ENCODE data around the gene FBXL7. TPM values are rescaled to one million over a fixed set of nuclear protein-coding genes. Genes with fewer than 3 reads are reported as not detected.

The FBXL7 gene
- total and polyA plus RNA-seq, 2 donors (not counting 1 experiment from before 2014, with no cell fraction given), result 6.4 to 12.9 TPM

GRCh38 chr5:15611008-15611407, 111.0 kb downstream of the FBXL7 start:
- no peak for TF ChIP-seq EZH2 (IDR thresholded peaks at IDR 0.05; ENCODE audit: low read length, missing control alignments)
- TF ChIP-seq CTCF (conservative IDR thresholded peaks at IDR 0.05 in 1 of 2, IDR thresholded peaks at IDR 0.05 in 1 of 2; ENCODE audit: low read depth in 1 of 2, low read length in 2 of 2), result no peak
- Histone ChIP-seq H3K4me2 (ENCODE audit: extremely low read depth, insufficient read depth, low read length) (no peak overlapping the region), H3K9ac (ENCODE audit: insufficient read depth, low read length) (no peak overlapping the region), H3K36me3 (ENCODE audit: control insufficient read depth, insufficient read depth, low read length) (no peaks in the 10 kb centered on the region), H3K27me3 (ENCODE audit: control insufficient read depth, insufficient read depth, low read length) (no peaks in the 10 kb centered on the region), H3K9me3 (ENCODE audit: control insufficient read depth, insufficient read depth, low read depth, low read length) (no peaks in the 10 kb centered on the region), H3K79me2 (ENCODE audit: control insufficient read depth, insufficient read depth, low read length) (no peaks in the 10 kb centered on the region), H3K4me3 (replicated peaks in 1 of 4; ENCODE audit: control extremely low read depth in 1 of 4, insufficient read depth in 1 of 4, low read depth in 3 of 4, low read length in 4 of 4) (no peak overlapping the region), H3K27ac (ENCODE audit: insufficient read depth, low read length) (no peak overlapping the region), H4K20me1 (ENCODE audit: control insufficient read depth, extremely low read depth, insufficient read depth, low read length) (no peaks in the 10 kb centered on the region), H3K4me1 (ENCODE audit: control insufficient read depth, extremely low read depth, insufficient read depth, low read length) (no peaks in the 10 kb centered on the region), H2AFZ (ENCODE audit: low read length) (no peak overlapping the region)
- DNase-seq (ENCODE audit: low read depth in 2 of 2), result no peak

- Histone ChIP-seq H3K4me1 (ENCODE audit: control insufficient read depth, extremely low read depth, insufficient read depth, low read length) (no peaks in the 10 kb centered on the region), H3K27me3 (ENCODE audit: control insufficient read depth, insufficient read depth, low read length) (no peaks in the 10 kb centered on the region), H3K4me3 (replicated peaks in 1 of 4; ENCODE audit: control extremely low read depth in 1 of 4, insufficient read depth in 1 of 4, low read depth in 3 of 4, low read length in 4 of 4) (no peak overlapping the region), H3K4me2 (ENCODE audit: extremely low read depth, insufficient read depth, low read length) (no peak overlapping the region), H3K9me3 (ENCODE audit: control insufficient read depth, insufficient read depth, low read depth, low read length) (no peaks in the 10 kb centered on the region), H2AFZ (ENCODE audit: low read length) (no peak overlapping the region), H4K20me1 (ENCODE audit: control insufficient read depth, extremely low read depth, insufficient read depth, low read length) (no peaks in the 10 kb centered on the region), H3K9ac (ENCODE audit: insufficient read depth, low read length) (no peak overlapping the region), H3K27ac (ENCODE audit: insufficient read depth, low read length) (no peak overlapping the region), H3K36me3 (ENCODE audit: control insufficient read depth, insufficient read depth, low read length) (no peaks in the 10 kb centered on the region), H3K79me2 (ENCODE audit: control insufficient read depth, insufficient read depth, low read length) (no peaks in the 10 kb centered on the region)
- DNase-seq (ENCODE audit: low read depth in 2 of 2), result no peak
- TF ChIP-seq CTCF (conservative IDR thresholded peaks at IDR 0.05 in 1 of 2, IDR thresholded peaks at IDR 0.05 in 1 of 2; ENCODE audit: low read depth in 1 of 2, low read length in 2 of 2) (no peak), EZH2 (IDR thresholded peaks at IDR 0.05; ENCODE audit: low read length, missing control alignments) (no peak)
These were observed 113.1 kb downstream of the FBXL7 start for GRCh38 chr5:15612915-15613635.

- Histone ChIP-seq H2AFZ (ENCODE audit: low read length) (no peak overlapping the region), H3K27ac (ENCODE audit: insufficient read depth, low read length) (no peak overlapping the region), H3K27me3 (ENCODE audit: control insufficient read depth, insufficient read depth, low read length) (no peaks in the 10 kb centered on the region), H3K79me2 (ENCODE audit: control insufficient read depth, insufficient read depth, low read length) (no peaks in the 10 kb centered on the region), H3K36me3 (ENCODE audit: control insufficient read depth, insufficient read depth, low read length) (no peaks in the 10 kb centered on the region), H3K4me2 (ENCODE audit: extremely low read depth, insufficient read depth, low read length) (no peak overlapping the region), H3K9ac (ENCODE audit: insufficient read depth, low read length) (no peak overlapping the region), H3K9me3 (ENCODE audit: control insufficient read depth, insufficient read depth, low read depth, low read length) (no peaks in the 10 kb centered on the region), H4K20me1 (ENCODE audit: control insufficient read depth, extremely low read depth, insufficient read depth, low read length) (no peaks in the 10 kb centered on the region), H3K4me1 (ENCODE audit: control insufficient read depth, extremely low read depth, insufficient read depth, low read length) (peaks cover 1% of the 10 kb centered on the region), H3K4me3 (replicated peaks in 1 of 4; ENCODE audit: control extremely low read depth in 1 of 4, insufficient read depth in 1 of 4, low read depth in 3 of 4, low read length in 4 of 4) (no peak overlapping the region)
- TF ChIP-seq EZH2 (IDR thresholded peaks at IDR 0.05; ENCODE audit: low read length, missing control alignments), result no peak
- no peak for TF ChIP-seq CTCF (conservative IDR thresholded peaks at IDR 0.05 in 1 of 2, IDR thresholded peaks at IDR 0.05 in 1 of 2; ENCODE audit: low read depth in 1 of 2, low read length in 2 of 2)
- no peak for DNase-seq (ENCODE audit: low read depth in 2 of 2)
These were observed 114.7 kb downstream of the FBXL7 start for GRCh38 chr5:15614679-15615078.

Measured in fibroblast of lung (primary cell).